ENCODE results near the gene SFMBT1. TPM values are rescaled to one million over a fixed set of nuclear protein-coding genes. Genes with fewer than 3 reads are reported as not detected.

SFMBT1 gene
- polyA plus RNA-seq, 2 of the 4 experiments (the other 2 are of a cell fraction): 7.0 to 9.9 TPM

DNA sequence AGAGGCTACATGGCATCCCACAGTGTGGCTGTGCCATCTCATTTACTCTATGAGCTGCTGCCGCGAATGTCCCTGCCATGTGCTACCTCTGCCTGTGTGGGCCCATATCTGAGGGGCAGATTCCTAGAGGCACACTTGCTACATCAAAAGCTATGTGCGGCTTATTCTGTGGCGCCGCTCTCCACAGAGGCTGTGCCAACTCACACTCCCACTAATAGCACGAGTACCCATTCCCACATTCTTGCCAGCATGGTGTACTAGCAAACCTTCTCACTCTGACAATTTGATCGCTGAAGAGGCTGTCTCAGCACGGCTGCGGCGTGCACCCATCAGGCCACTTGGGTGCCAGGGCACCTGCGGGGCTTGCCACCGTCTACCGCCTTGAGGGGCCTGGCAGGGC, 179.9 kb downstream of the SFMBT1 start (continued):
- TF ChIP-seq REST (IDR thresholded peaks at IDR 0.05) (no peak), GATA3 (IDR thresholded peaks at IDR 0.05; ENCODE audit: borderline replicate concordance) (no peak), PBX3 (IDR thresholded peaks at IDR 0.05) (no peak), NR3C1 (IDR thresholded peaks at IDR 0.05) (no peak), RNF2 (IDR thresholded peaks at IDR 0.05; ENCODE audit: borderline replicate concordance, low read depth) (no peak), NFE2L2 (conservative IDR thresholded peaks at IDR 0.05; ENCODE audit: low read length) (no peak), PHF8 (IDR thresholded peaks at IDR 0.05; ENCODE audit: borderline replicate concordance, low read depth) (no peak)

GRCh38 chr3:52860424-52860768, 185.5 kb downstream of the SFMBT1 start:
- TF ChIP-seq JUN (IDR thresholded peaks at IDR 0.05): no peak
- TF ChIP-seq HOXB13 (CRISPR knock-in tag; IDR thresholded peaks at IDR 0.05; ENCODE audit: low read depth): no peak
- TF ChIP-seq ZFP36 (IDR thresholded peaks at IDR 0.05; ENCODE audit: borderline replicate concordance, partially characterized antibody): no peak
- TF ChIP-seq NPAS2 (CRISPR knock-in tag; IDR thresholded peaks at IDR 0.05; ENCODE audit: borderline replicate concordance): no peak
- TF ChIP-seq EHF (CRISPR knock-in tag; IDR thresholded peaks at IDR 0.05): no peak
- no peak for TF ChIP-seq CHD2 (IDR thresholded peaks at IDR 0.05; ENCODE audit: low read length, partially characterized antibody)
- TF ChIP-seq PHF8 (IDR thresholded peaks at IDR 0.05; ENCODE audit: borderline replicate concordance, low read depth): no peak
- TF ChIP-seq GATA3 (IDR thresholded peaks at IDR 0.05; ENCODE audit: borderline replicate concordance): no peak
- TF ChIP-seq HES2 (IDR thresholded peaks at IDR 0.05): no peak
- TF ChIP-seq HOXA7 (CRISPR knock-in tag; IDR thresholded peaks at IDR 0.05): no peak
- no peak for TF ChIP-seq HDAC2 (IDR thresholded peaks at IDR 0.05)
- TF ChIP-seq EP300 (IDR thresholded peaks at IDR 0.05): no peak
- no peak for TF ChIP-seq POLR2A (IDR thresholded peaks at IDR 0.05; ENCODE audit: low read length)
- TF ChIP-seq, protein P1, sequence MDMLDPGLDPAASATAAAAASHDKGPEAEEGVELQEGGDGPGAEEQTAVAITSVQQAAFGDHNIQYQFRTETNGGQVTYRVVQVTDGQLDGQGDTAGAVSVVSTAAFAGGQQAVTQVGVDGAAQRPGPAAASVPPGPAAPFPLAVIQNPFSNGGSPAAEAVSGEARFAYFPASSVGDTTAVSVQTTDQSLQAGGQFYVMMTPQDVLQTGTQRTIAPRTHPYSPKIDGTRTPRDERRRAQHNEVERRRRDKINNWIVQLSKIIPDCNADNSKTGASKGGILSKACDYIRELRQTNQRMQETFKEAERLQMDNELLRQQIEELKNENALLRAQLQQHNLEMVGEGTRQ (IDR thresholded peaks at IDR 0.05): no peak
- TF ChIP-seq JUNB (IDR thresholded peaks at IDR 0.05): no peak
- TF ChIP-seq SMC3 (IDR thresholded peaks at IDR 0.05): no peak
- TF ChIP-seq CTCF (IDR thresholded peaks at IDR 0.05): no peak
- Histone ChIP-seq H3K9me3 (no peaks in the 10 kb centered on the region), H3K27ac (no peak overlapping the region), H3K4me1 (no peaks in the 10 kb centered on the region), H3K4me2 (no peak overlapping the region), H3K4me3 (no peak overlapping the region)
- ATAC-seq (no peak), FAIRE-seq (no peak), DNase-seq (ENCODE audit: low read depth in 1 of 2, low spot score in 1 of 2) (no peak)
- ChIA-PET POLR2A (no interaction called here), CTCF (interaction anchor here (0.9 to 1.4 kb wide), 2 partner anchors 11 to 19 kb away, joined by 3 read pairs; no protein-coding TSS in a partner anchor)
- WGBS (ENCODE audit: missing lambda C conversion rate): 79% methylated on average over 5 of the region's 8 CpGs
